Stomach (tissue), 9 donors: ENCODE results near the gene FAM209A. TPM values are rescaled to one million over a fixed set of nuclear protein-coding genes. Genes with fewer than 3 reads are reported as not detected.

Source experiments
- DNase-seq, 2 donors: peaks; one replicate each; pipeline versions ENCODE4 v3.0.0 to v3.0.0-alpha.2; 2013 to 2019
- H3K27ac ChIP-seq, 5 donors: fragments of 200-600 bp in 4 of 5; sonication (generic) in 4 of 5; one replicate each; pipeline ENCODE4 v1.5.1; 2013 to 2019; ENCODE audit warnings: mild to moderate bottlenecking in 1 of 5, moderate library complexity in 1 of 5
- H3K27me3 ChIP-seq, 3 donors: fragments of 200-600 bp; sonication (generic); one replicate each; pipeline ENCODE4 v1.5.1; 2017 to 2019; ENCODE audit warnings: mixed run types in 1 of 3
- H3K36me3 ChIP-seq, 4 donors: fragments of 200-600 bp; sonication (generic); 1 replicate in 3 of 4; 2 replicates in 1 of 4; pipeline ENCODE4 v1.5.1; 2016 to 2019
- H3K4me1 ChIP-seq, 4 donors: fragments of 200-600 bp; sonication (generic); one replicate each; pipeline ENCODE4 v1.5.1; 2016 to 2019
- H3K4me3 ChIP-seq, 4 donors: fragments of 200-600 bp; sonication (generic) in 3 of 4; one replicate each; pipeline ENCODE4 v1.5.1; 2016 to 2019; ENCODE audit warnings: mild to moderate bottlenecking in 1 of 4
- H3K9me3 ChIP-seq, 4 donors: fragments of 200-600 bp; sonication (generic); one replicate each; pipeline ENCODE4 v1.5.1; 2016 to 2019
- CTCF ChIP-seq, 7 experiments: fragments of 450-650 bp in 4 of 7; fragments of 200-600 bp in 3 of 7; sonication (generic) in 3 of 7; IDR thresholded peaks; one replicate each; pipeline ENCODE4 v1.5.1; 2016 to 2019; ENCODE audit warnings: antibody characterized with exemption in 7 of 7, control low read depth in 2 of 7, mild to moderate bottlenecking in 1 of 7
- EP300 ChIP-seq: sonication (generic); formaldehyde crosslinking; IDR thresholded peaks from one replicate; pipeline ENCODE4 v1.6.1; 2017; ENCODE audit warnings: antibody characterized with exemption
- POLR2A ChIP-seq, 4 donors: fragments of 450-650 bp; IDR thresholded peaks; one replicate each; pipeline ENCODE4 v1.6.1; 2016; ENCODE audit warnings: antibody characterized with exemption in 4 of 4, control low read depth in 2 of 4, mild to moderate bottlenecking in 1 of 4, moderate library complexity in 1 of 4
- POLR2AphosphoS5 ChIP-seq, 3 donors: sonication (generic); formaldehyde crosslinking; IDR thresholded peaks; one replicate each; pipeline ENCODE4 v1.6.1; 2016; ENCODE audit warnings: antibody characterized with exemption in 3 of 3
- WGBS, 5 donors: extraction: QIAGEN DNeasy Blood & Tissue Kit in 3 of 5; methylation state at CpG; one replicate each; pipeline versions ENCODE4 v1.1.5 to v1.1.7; 2013 to 2018; 5-methylcytosine and 5-hydroxymethylcytosine counted together
- intact Hi-C: fragments of 100-400 bp; cut with DNase I; formaldehyde crosslinking; loops from one replicate; pipeline ENCODE4 v1.15.1; 2023; ENCODE audit warnings: low total_unique reads
- polyA plus RNA-seq, 3 donors: library from polyadenylated mRNA; stranded (reverse); fragments of 200-250 nt; gene quantifications; one replicate each; pipeline ENCODE4 v1.2.3, GENCODE V29; 2013
- total RNA-seq, 5 donors: library from RNA; depleted of rRNA; stranded (reverse); fragments of >200 nt; gene quantifications; one replicate each; pipeline versions ENCODE4 v1.1.0 to v1.2.3, GENCODE V29; 2014 to 2016
- donor health status: healthy with polysubstance abuse.
- donor health status: Bipolar disorder and iron deficiency.
- donor health status: healthy.

The FAM209A gene
- total and polyA plus RNA-seq, 8 donors: 0.38 to 0.73 (median 0.44) TPM; not detected in 5

- TF ChIP-seq CTCF (IDR thresholded peaks at IDR 0.05): no peak
- Histone ChIP-seq H3K36me3 (no peaks in the 10 kb centered on the region), H3K27me3 (peaks cover 0 to 21% (median 0%) of the 10 kb centered on the region in 3 donors), H3K4me3 (no peak overlapping the region), H3K4me1 (no peaks in the 10 kb centered on the region), H3K27ac (no peak overlapping the region), H3K9me3 (peaks cover 0 to 4% (median 0%) of the 10 kb centered on the region in 4 donors)
- no peak for DNase-seq
- intact Hi-C loops: no loop called here
- 75 to 86% (median 83%) methylated on average over 4 of the region's 4 CpGs for WGBS, 5 donors
These were observed 47.6 kb downstream of the FAM209A start for GRCh38 chr20:56572172-56572571.

GRCh38 chr20:56573986-56574385 is 49.4 kb downstream of the FAM209A start:
- WGBS, 5 donors: 68 to 89% (median 82%) methylated on average over 5 of the region's 5 CpGs
- H3K4me1 ChIP-seq: no peaks in the 10 kb centered on the region
- H3K27ac ChIP-seq: no peak overlapping the region
- no peak overlapping the region for H3K4me3 ChIP-seq
- intact Hi-C loops: no loop called here
- H3K27me3 ChIP-seq: peaks cover 0 to 30% (median 0%) of the 10 kb centered on the region in 3 donors
- no peaks in the 10 kb centered on the region for H3K36me3 ChIP-seq
- no peak for DNase-seq
- H3K9me3 ChIP-seq: peaks cover 0 to 4% (median 0%) of the 10 kb centered on the region in 4 donors
- TF ChIP-seq POLR2AphosphoS5 (IDR thresholded peaks at IDR 0.05): no peak
- TF ChIP-seq EP300: no peak
- TF ChIP-seq POLR2A (IDR thresholded peaks at IDR 0.05): no peak
- no peak for TF ChIP-seq CTCF (IDR thresholded peaks at IDR 0.05)

- no peak for DNase-seq
- TF ChIP-seq EP300 (no peak), POLR2A (IDR thresholded peaks at IDR 0.05) (no peak), CTCF (IDR thresholded peaks at IDR 0.05) (no peak), POLR2AphosphoS5 (IDR thresholded peaks at IDR 0.05) (no peak)
- Histone ChIP-seq H3K36me3 (no peaks in the 10 kb centered on the region), H3K27me3 (peaks cover 0 to 30% (median 0%) of the 10 kb centered on the region in 3 donors), H3K27ac (no peak overlapping the region), H3K4me1 (no peaks in the 10 kb centered on the region), H3K9me3 (peaks cover 0 to 4% (median 0%) of the 10 kb centered on the region in 4 donors), H3K4me3 (no peak overlapping the region)
- 66 to 76% (median 69%) methylated on average over 10 of the region's 10 CpGs for WGBS, 5 donors
- intact Hi-C loops: no loop called here
These were observed 50.1 kb downstream of the FAM209A start for GRCh38 chr20:56574531-56575142.

- intact Hi-C loops: no loop called here
- no peak overlapping the region for H3K27ac ChIP-seq
- no peak for TF ChIP-seq POLR2AphosphoS5 (IDR thresholded peaks at IDR 0.05)
- TF ChIP-seq CTCF (IDR thresholded peaks at IDR 0.05): no peak
- no peak for TF ChIP-seq EP300
- TF ChIP-seq POLR2A (IDR thresholded peaks at IDR 0.05): no peak
- WGBS, 5 donors: 79 to 83% (median 81%) methylated on average over 9 of the region's 9 CpGs
- H3K4me1 ChIP-seq: no peaks in the 10 kb centered on the region
- peaks cover 0 to 30% (median 0%) of the 10 kb centered on the region in 3 donors for H3K27me3 ChIP-seq
- DNase-seq: no peak
- H3K36me3 ChIP-seq: no peaks in the 10 kb centered on the region
- H3K9me3 ChIP-seq: peaks cover 0 to 4% (median 0%) of the 10 kb centered on the region in 4 donors
- no peak overlapping the region for H3K4me3 ChIP-seq
These were observed 50.6 kb downstream of the FAM209A start for GRCh38 chr20:56575157-56575556.

Other genes starting within 250 kb of the FAM209A start
- gene FAM210B, start 165.8 kb upstream of the FAM209A start, total RNA-seq: 10 to 100 TPM; 11.3 to 33.8 (median 26.1) TPM
- gene FAM210B, start 165.8 kb upstream of the FAM209A start, polyA plus RNA-seq: 10 to 100 TPM; 32.5 to 42.6 (median 32.5) TPM
- 10 to 100 TPM in 2 of 5 donors, 1 to 10 TPM in 2, under 1 TPM in 1; 0.45 to 27.7 (median 7.0) TPM for gene AURKA, start 132.5 kb upstream of the FAM209A start, total RNA-seq
- 1 to 10 TPM; 5.1 to 8.3 (median 6.7) TPM for gene AURKA, start 132.5 kb upstream of the FAM209A start, polyA plus RNA-seq
- gene CSTF1, start 132.1 kb upstream of the FAM209A start, total RNA-seq: 10 to 100 TPM in 4 of 5 donors, 1 to 10 TPM in 1; 9.3 to 86.2 (median 23.9) TPM
- 10 to 100 TPM in 1 of 3 donors, 1 to 10 TPM in 2; 7.1 to 12.8 (median 8.7) TPM for gene CSTF1, start 132.1 kb upstream of the FAM209A start, polyA plus RNA-seq
- gene CASS4, start 112.5 kb upstream of the FAM209A start, total RNA-seq: 1 to 10 TPM in 3 of 5 donors, under 1 TPM in 1, not detected in 1; 0.45 to 8.2 (median 4.2) TPM
- 1 to 10 TPM in 1 of 3 donors, under 1 TPM in 2; 0.23 to 1.6 (median 0.76) TPM for gene CASS4, start 112.5 kb upstream of the FAM209A start, polyA plus RNA-seq
- 10 to 100 TPM in 3 of 5 donors, 1 to 10 TPM in 2; 5.5 to 62.5 (median 32.9) TPM for gene RTF2, start 56.1 kb upstream of the FAM209A start, total RNA-seq
- 10 to 100 TPM; 58.5 to 87.5 (median 62.9) TPM for gene RTF2, start 56.1 kb upstream of the FAM209A start, polyA plus RNA-seq
- not detected for gene FAM209B, start 8.5 kb downstream of the FAM209A start, total RNA-seq
- under 1 TPM in 2 of 3 donors, not detected in 1; 0.75 to 0.78 TPM for gene FAM209B, start 8.5 kb downstream of the FAM209A start, polyA plus RNA-seq
- 1 to 10 TPM in 1 of 5 donors, under 1 TPM in 2, not detected in 2; 0.18 to 2.0 (median 0.89) TPM for gene TFAP2C, start 104.6 kb downstream of the FAM209A start, total RNA-seq
- gene TFAP2C, start 104.6 kb downstream of the FAM209A start, polyA plus RNA-seq: 10 to 100 TPM in 1 of 3 donors, under 1 TPM in 1, not detected in 1; 0.12 to 10.9 TPM